Embryonic facial prominence (tissue), 1 donor: ENCODE results near the gene NTMT1.
"Not testable (repeated sequence)": the region's sequence is repeated elsewhere in the genome, so short reads cannot be mapped to it uniquely, and the experiment has no call there.

Source experiments
- DNase-seq: peaks from one replicate; pipeline ENCODE4 v3.0.0-alpha.2; 2016; ENCODE audit errors: extremely low spot score

Gene NTMT1

DNA sequence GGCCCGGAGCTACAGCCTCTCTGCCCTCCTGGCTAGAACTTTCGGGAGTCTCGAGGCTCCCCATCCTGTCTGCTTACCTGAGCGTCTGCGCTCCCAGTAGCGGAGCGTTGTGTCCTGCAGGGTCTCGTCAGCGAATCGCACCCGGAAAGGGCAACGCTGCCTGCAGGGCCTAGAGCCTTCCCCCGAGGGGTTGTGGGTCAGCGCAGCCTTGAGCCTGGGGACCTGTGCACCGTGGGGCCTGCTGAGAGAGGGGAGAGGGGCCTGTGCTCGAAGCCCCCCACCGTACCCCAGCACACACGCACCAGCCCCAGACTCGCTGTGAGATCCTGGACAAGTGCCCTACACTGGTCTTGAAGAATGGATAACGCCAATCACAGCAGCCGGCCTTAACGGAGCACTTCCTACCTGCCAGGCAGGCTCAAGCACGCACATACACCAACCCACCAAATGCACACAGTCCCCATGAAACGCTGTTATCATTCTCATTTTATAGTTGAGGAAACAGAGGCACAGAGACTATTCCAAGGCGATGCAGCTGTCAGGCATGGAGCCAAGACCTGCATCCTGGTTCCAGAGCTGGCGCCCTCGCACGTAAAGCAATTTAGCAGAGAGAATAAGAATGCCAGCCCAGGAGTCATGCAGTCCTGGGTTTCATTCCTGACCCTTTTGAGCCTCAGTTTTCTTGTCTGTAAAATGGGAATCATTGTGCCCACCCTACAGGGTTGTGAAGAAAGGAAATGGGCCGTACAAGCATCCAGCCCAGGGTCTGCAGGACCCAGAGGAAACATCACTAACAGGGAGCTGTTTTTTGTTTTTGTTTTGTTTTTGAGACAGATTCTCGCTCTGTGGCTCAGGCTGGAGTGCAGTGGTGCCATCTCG lies 10.3 kb upstream of the NTMT1 start:
- DNase-seq, result no peak

DNA sequence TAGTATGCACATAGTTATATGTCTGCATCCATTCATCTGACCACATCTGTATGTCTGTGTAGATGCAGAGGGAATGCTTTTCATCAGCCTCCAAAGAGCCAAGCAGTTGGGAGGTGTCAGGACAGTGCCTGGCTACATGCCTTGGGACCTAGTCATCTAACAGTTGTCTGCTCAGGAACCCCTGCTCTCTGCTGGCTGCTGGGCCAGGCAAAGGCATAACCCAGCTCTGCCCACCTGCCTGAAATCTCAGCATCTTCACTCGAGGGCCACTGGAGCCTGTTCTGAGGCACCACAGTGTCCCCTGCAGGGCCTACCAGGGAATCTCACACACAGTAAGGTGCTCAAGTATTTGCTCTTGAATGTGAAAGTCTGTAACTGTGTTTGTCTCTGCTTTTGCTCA lies 8.8 kb upstream of the NTMT1 start:
- DNase-seq, result no peak

DNA sequence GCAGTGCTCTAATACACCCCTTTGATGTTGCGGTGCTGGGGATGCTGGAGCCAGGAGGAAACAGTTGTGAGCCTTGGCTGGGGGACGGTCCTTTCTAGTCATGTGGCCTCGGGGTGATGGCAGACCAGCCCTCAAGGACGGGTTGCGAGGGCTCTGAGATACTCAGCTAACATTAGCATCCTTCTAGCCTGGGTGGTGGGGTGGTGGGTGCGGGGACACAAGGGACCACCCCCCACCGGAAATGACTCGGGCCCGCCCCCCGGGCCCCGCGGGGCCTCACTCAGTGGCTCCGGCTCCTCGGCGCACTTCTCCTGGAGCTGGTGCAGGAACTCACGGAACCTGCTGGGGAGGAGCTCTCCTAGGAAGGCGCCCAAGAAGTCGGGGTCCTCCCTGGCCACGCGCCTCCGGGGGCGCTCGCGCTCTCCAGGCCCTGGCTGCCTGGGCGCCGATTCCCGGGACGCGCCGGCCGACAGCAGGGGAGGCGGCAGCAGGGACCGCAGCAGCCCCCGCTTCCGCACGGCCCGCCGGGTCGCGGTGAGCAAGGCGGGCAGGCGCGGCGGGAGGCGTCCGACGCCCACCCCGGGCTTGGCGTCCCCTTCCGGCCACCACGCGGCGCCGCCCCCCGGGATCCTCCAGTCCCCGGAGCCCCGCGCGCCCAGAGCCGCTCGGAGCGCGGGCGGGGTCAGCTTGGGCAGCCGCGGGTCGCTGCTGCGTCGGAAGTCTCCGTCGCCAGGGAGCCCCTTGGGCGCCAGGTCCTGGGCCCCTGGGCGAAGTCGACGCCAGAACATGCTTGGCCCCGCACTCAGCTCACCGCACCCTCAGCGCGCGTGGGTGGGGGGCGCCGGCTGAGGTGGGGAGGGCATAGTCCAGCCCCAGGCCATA lies 5.9 kb upstream of the NTMT1 start:
- no peak for DNase-seq

DNA sequence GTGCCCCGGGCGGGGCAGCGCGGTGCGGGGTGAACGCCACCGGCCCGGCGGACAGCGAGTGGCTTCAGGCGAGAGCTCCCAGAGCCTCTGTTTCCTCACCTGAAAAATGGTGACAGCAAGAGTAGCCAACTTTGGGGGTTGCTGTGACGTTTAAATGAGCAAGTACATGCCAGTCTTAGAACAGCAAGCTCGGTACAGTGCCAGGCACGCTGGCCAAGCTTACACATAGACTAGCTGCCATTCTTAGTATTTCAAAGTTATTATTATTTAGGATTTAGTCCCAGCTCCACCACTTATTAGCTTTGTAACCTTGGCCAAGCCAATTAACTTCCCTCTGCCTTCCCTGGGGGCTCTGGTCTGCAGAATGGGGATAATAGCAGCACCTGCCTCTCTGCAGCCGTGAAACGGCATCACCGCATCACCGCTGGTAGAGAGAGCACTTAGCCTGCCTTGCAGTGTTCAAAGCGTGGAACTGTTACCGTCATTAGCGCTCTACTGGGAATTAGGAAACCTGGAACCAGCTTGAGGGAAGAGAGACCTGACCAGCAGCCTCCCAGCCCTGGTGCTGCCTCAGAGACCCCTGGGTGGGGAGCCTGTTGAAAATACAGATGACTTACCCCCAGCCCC lies 5.2 kb upstream of the NTMT1 start, which contains the start of gene C9orf50:
TSS of gene C9orf50 (minus strand) at position 433 of the 627 bp plus-strand sequence. CDS start 527 bp downstream, outside the sequence.
- DNase-seq, result no peak

DNA sequence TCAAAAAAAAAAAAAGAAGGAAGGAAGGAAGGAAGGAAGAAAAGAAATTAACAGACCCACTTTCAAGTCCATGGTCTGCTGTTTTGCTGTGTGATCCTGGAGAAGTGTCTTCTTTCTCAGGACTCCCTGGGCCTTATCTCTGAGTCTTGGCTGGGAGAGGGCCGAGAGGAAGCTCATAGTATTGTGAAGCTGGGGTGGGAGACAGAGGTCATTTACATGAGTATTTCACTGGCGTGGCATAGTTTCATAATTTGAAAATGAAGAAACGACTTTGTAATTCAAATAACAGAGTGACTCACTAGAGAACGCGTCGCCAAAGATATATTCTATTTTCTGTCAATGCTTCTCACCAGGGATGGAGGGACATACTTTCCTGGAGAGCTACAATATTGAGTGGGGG lies 2.6 kb upstream of the NTMT1 start:
- no peak for DNase-seq

DNA sequence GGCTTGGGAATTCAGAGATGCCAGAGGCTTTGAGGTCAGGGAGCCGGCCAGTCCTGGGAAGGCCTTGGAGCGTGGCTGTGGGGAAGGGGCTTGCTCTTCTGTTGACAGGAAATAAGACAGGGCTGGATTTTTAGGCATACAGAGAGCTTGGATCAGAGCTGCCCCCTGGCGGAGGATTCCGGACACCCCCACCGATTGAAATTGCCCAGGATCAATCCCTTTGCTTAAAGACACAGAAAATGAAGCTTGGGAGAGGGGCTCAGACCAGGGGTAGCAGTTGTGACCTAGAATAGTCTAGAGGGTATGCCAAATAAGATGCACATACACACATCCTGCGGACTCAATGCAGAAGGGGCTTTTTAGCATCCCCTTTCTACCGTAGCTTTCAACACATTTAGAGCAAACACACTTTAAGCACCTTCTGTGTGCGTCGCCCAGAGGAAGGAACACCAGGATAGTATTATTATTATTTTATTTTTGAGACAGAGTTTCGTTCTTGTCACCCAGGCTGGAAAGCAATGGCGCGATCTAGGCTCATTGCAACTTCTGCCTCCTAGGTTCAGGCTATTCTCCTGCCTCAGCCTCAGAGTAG lies 1.7 kb upstream of the NTMT1 start:
- no peak for DNase-seq

DNA sequence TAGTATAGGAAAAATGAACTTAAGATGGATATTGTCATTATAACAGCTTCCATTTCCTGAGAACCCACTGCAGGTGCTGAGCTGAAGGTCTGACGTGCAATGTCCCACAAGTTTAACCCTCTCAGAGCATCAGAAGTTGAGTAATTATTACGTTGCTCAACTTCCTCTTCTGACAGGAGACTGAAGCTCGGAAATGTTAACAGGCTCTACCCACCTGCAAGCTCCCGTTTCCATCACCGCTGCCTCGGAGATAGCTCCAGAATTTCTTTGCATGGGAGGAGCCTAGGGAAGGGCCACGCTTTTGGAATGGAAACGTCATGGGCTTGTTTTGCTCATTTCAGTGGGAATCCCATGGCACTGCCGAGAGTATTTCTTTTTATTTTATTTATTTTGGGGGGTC lies 1.0 kb upstream of the NTMT1 start:
- DNase-seq, result no peak

DNA sequence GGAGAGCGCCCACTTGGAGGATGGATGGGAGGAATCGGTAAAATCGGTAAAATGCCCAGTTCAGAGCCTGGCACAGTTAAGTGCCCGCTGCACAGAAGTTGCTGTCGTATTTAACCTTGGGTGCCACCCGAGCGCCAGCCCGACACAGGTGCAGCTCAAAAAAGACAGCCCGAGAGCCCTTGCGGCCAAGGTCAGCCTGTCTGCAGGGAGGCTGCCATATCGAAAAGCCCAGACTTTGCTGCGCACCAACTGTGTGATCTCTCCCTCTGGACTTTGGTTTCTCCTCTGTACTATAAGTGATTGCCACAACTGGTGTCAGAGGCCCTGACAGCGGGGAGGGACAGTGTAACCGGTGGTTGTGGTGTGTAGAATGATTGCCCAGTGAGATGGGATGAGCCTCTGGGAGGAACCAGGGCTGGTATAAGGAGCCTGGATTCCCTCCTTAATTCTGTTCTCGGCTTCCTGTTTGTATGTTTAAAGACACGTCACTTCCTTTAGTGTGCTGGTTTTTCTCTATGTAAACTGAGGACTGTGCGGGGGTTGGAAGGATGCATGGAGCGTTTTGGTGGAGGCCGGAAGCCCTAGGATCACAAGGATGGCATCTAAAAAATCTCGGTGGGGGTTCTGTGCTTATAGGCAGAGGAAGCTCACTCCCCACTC lies 792 bp downstream of the NTMT1 start:
- no peak for DNase-seq

DNA sequence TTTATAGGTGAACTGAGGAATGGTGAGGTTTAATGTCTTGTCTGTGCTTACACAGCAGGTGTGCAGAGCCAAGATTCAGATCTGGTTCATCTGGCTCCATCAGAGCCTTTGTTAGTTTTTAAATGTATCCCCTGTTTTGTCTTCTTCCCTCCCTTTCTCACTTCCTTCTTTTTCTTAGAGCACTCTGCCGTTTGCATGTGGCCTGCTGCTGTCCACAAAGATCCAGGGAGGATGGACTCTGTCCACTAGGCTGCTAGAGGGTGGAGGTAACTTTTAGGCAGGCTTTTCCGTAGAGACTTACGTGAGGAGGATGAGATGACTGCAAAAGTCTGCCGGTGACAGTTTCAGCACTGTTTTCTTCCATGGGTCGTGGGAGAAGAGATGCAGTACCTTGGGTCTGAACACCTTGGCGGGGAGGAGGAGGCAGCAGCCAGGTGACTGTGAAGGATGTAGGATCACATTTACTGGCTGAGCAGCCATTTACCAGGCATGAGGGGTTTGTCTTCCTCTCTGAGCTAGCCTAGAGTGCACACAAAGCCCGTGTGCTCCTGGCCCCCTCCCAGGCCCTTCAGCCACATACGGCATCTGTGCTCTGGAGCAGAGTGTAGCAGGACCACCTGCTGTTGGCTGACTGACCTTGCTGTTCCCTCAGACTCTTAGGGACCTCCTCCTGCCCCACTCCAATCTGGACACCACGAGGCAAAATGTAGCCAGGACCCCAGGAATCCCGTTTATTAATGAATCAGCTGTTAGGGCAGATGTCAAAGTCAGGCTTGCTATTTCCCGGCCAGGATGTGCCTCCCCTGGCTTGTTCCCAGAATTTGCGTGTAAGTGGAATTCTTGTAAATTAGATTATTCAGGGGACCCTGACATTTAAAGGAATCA lies 1.8 kb downstream of the NTMT1 start:
- DNase-seq, result no peak

DNA sequence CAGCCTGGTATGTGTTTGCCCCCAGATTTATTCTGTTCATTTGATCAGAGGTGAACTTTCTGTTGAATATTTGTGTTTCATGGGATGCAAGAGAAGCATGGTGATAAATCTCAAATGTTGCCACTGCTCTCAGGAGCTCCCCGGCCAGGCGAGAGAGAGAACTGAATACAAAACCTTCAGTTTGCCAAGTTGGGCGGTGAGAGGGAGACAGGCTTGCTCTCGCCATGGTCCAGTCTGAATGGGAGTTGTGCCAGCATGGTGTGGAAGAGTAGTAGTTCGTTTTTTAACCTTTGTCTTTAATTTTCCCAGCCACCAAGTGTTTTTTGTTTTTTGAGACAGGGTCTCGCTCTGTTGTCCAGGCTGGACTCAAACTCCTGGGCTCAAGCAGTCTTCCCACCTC lies 2.7 kb downstream of the NTMT1 start:
- DNase-seq, result no peak

DNA sequence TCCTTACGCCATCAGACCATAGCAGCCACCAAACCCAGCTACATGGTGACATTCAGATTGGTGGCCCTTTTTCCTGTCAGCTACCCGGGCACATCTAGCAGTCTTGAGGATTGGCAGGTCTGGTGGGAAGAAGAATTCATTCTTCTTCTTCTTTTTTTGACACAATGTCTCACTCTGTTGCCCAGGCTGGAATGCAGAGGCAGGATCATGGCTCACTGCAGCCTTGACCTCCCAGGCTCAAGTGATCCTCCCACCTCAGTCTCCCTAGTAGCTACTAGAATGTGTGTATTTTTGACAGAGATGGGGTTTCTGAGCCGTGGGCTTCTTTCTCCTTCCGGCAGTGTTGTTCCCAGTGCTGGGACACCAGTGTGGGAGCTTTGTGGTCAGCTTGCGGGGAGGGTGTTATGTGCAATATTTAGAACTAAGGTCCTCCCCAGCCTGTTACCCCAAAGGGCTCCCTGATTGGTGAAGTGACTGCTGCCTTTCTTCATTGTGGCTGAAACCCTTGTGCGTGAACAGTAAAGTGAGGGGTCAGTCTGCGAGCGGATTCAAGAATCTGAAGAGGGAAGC lies 3.4 kb downstream of the NTMT1 start:
- DNase-seq, result no peak

DNA sequence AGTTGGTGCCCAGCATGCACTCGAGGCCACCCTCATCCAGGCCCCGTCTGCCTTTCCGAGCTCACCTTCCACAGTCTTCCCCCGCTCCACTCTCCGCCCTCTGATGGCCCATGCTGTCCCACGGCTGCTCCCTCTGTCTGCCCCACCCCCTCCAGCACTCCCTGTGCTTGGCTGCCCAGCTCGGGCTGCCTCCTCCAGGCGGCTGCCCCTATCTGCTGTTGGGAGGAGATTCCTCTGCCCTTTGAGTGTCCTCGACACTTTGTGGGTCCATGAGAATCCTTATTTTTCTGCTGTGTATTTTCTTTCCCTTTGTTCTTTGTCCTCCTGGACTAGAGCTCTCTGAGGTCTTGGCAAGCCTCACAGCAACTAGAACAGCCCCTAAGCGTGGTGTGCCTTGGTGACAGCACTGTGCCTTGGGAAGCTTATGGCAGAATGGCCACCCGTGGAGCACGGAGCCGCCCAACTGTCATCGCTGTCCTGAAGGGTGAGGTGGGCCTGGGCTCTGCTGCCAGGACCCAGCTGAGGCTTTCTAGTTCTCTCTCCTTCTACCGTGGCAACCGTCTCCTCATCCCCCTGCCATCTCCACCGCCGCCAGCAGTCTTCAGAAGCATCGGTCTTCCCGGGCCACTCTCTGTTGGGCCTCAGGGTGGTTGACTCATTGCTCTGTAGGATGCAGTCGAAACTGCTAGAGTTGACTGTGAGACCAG lies 5.2 kb downstream of the NTMT1 start:
- DNase-seq, result no peak

DNA sequence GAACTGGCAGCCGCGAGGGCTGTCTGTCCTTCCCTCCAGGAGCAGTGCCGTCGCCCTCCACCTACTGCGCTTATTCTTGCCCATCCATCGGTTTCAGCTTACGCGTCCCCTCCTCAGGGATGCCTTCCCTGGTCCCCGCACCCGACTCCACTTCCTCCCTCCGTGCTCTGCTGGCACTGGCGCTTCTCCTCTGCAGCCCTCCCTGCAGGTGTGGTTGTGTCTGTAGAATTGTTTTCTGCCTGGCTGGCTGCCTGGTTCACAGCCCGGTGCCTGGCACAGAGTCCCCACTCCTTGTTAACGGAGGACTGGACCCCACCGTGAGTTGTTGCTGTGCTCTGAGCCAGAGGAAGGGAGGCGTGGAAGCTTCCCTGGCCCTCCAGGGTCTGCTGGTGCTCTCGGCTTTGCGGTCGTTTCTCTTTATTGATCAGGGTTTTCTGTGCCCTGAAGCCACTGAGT lies 5.7 kb downstream of the NTMT1 start:
- no peak for DNase-seq

DNA sequence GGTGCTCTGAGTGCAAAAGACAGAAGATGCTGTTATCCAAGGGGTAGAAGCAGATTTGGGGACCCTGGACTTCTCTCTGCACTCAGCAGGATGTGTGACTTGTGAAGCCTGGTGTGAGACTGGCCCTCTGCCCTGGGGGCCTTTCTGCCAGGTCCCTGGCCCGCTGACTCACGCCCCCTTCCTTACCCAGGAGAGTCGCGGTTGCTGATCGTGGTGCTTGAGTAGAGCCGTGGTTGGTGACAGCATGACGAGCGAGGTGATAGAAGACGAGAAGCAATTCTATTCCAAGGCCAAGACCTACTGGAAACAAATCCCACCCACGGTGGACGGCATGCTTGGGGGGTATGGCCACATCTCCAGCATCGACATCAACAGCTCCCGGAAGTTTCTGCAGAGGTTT lies 6.5 kb downstream of the NTMT1 start:
- no peak for DNase-seq

DNA sequence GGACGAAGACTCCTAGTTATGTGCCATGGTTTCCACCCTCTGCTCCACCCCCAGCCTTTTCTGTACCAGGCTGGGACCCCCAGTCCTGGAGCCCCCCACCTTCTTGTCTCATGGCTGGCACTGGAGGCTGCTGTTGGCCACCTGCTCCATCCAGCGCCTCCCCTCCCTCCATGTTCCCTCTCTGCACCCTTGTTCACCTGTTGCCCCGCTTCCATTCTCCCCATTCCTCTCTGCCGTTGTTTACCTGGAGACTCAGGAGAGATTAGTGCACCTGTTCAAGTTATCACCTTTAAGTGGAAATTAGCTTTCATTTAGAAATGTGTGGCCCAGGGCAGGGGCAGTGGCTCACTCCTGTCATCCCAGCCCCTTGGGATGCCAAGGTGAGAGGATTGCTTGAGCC lies 7.2 kb downstream of the NTMT1 start:
- no peak for DNase-seq

DNA sequence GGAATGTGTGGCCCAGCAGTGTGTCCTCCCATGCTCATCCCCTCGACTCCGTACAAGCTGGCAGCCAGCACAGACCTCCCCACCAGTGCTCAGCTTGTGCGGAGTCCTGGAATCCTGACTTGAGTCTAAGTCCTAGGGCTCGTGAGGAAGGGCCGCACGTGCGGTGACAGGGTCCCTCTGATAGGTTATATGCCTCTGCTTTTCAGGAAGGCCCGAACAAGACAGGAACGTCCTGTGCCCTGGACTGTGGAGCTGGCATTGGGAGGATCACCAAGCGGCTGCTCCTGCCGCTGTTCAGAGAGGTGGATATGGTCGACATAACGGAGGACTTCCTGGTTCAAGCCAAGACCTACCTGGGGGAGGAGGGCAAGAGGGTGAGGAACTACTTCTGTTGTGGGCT lies 7.9 kb downstream of the NTMT1 start:
- no peak for DNase-seq

DNA sequence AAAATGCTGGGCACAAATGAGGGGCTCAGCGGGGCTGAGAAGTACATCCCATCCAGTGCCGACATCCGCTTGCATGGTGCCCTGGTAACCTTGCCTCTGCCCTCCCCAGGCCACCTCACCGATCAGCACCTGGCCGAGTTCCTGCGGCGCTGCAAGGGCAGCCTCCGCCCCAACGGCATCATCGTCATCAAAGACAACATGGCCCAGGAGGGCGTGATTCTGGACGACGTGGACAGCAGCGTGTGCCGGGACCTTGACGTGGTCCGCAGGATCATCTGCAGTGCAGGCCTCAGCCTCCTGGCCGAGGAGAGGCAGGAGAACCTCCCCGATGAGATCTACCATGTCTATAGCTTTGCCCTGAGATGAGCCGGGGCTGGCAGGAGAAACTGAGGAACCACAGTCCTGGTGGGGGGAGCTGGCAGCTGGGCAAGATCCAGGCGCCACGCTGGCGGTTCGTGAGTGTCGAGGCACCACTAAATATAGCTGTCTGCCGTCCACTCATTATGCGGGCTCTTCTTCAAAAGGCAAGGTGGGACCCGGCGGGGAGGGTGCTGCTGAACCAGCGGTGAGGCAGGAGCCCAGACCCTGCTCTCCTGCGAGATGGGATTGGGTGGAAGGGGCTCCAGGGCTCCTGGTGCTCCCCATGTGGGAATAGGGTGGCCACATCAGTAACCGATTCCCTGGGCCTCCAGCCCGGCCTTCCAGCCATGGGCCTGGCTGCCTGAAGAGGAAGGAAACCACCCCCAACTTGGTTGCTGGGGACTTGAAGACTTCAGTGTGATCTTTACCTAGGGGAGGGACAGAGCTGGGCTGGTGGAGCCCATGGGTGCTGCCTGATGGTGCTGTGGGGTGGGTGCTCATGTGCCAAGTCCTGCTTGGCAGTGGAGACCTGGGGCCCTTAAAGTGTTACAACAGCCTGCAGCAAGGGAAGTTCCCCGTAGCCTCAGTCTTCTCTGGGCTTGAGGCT lies 9.4 kb downstream of the NTMT1 start:
- no peak for DNase-seq

DNA sequence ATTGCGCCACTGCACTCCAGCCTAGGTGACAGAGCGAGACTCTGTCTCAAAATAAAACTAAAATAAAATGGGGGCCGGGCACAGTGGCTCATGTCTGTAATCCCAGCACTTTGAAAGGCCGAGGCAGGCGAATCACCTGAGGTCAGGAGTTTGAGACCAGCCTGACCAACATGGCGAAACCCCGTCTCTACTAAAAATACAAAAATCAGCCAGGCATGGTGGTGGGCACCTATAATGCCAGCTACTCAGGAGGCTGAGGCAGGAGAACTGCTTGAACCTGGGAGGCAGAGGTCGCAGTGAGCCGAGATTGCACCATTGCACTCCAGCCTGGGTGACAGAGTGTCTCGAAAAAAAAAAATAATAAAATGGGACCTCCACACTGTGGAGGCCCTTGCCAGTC lies 10.4 kb downstream of the NTMT1 start:
- DNase-seq, result not testable (repeated sequence)
